HepG2 (cell line): ENCODE measurements around the gene SLC35F3. TPM values are rescaled to one million over a fixed set of nuclear protein-coding genes. Genes with fewer than 3 reads are reported as not detected.

Experiments used
- CEBPG ChIP-seq: IDR thresholded peaks from 2 replicates; pipeline ENCODE4 v1.6.1; 2016
- ESRRA ChIP-seq: sonication (generic); formaldehyde crosslinking; IDR thresholded peaks from 2 replicates; pipeline ENCODE4 v1.5.1; 2020; ENCODE audit warnings: mild to moderate bottlenecking, low read depth, missing genetic modification reagents
- PHF5A ChIP-seq: IDR thresholded peaks from one replicate; pipeline ENCODE4 v1.6.1; 2018; ENCODE audit warnings: low read depth, missing genetic modification reagents; ENCODE audit not compliant: unreplicated experiment
- SRF ChIP-seq: IDR thresholded peaks from 2 replicates; pipeline ENCODE4 v1.6.1; 2011; ENCODE audit warnings: mild to moderate bottlenecking, low read depth, low read length, moderate library complexity
- SSRP1 ChIP-seq: IDR thresholded peaks from 2 replicates; pipeline ENCODE4 v1.6.1; 2016; ENCODE audit warnings: control low read depth
- TAF15 ChIP-seq: fragments of 200-400 bp; formaldehyde crosslinking; IDR thresholded peaks from one replicate; pipeline ENCODE4 v1.6.1; 2018; ENCODE audit warnings: mild to moderate bottlenecking, low read depth, low read length; ENCODE audit not compliant: poor library complexity, severe bottlenecking
- ZKSCAN8 ChIP-seq: IDR thresholded peaks from 2 replicates; pipeline ENCODE4 v1.6.1; 2016; ENCODE audit warnings: borderline replicate concordance, missing genetic modification reagents, missing compliant biosample characterization
- ZMAT5 ChIP-seq: sonication (generic); formaldehyde crosslinking; IDR thresholded peaks from 2 replicates; pipeline ENCODE4 v1.5.0; 2020; ENCODE audit warnings: mild to moderate bottlenecking, low read depth, missing genetic modification reagents, borderline replicate concordance
- ZNF160 ChIP-seq: sonication (generic); formaldehyde crosslinking; IDR thresholded peaks from 2 replicates; pipeline ENCODE4 v1.8.0; 2022; ENCODE audit warnings: mild to moderate bottlenecking, inconsistent platforms, missing genetic modification reagents
- ZNF230 ChIP-seq: sonication (generic); formaldehyde crosslinking; IDR thresholded peaks from 2 replicates; pipeline ENCODE4 v1.4.0; 2020; ENCODE audit warnings: mild to moderate bottlenecking, missing genetic modification reagents
- ZNF292 ChIP-seq: sonication (generic); formaldehyde crosslinking; IDR thresholded peaks from 2 replicates; pipeline ENCODE4 v1.8.1; 2022; ENCODE audit warnings: mild to moderate bottlenecking, low read depth, missing genetic modification reagents, borderline replicate concordance
- polyA plus RNA-seq, 8 experiments: library from polyadenylated mRNA; depleted of rRNA in 3 of 8; stranded (reverse) in 7 of 8; unstranded in 1 of 8; fragments of >200 nt; fragmentation: Illumina TruSeq in 4 of 8; extraction: Trizol in 4 of 8; gene quantifications; 2 replicates each; pipeline versions ENCODE4 v1.2.1 to v1.2.3, GENCODE V29; 2011 to 2016; ENCODE audit warnings: low read depth in 4 of 8, missing spikeins in 1 of 8, mixed read lengths in 1 of 8; ENCODE audit not compliant: insufficient read depth in 1 of 8
- total RNA-seq, 5 experiments: library from RNA; depleted of rRNA; stranded (reverse); fragments of >200 nt; fragmentation: Illumina TruSeq; extraction: Trizol; gene quantifications; 2 replicates each; pipeline ENCODE4 v1.2.3, GENCODE V29; 2016; ENCODE audit warnings: low read depth in 1 of 5
- TF ChIP-seq, protein P1 (sequence below): sonication (generic); formaldehyde crosslinking; IDR thresholded peaks from 2 replicates; pipeline ENCODE4 v1.4.0; 2020; ENCODE audit warnings: missing genetic modification reagents, borderline replicate concordance
- TF ChIP-seq, protein P2 (sequence below): IDR thresholded peaks from 2 replicates; pipeline ENCODE4 v1.6.1; 2016; ENCODE audit warnings: low read depth, borderline replicate concordance
- TF ChIP-seq, protein P3 (sequence below): sonication (generic); formaldehyde crosslinking; conservative IDR thresholded peaks from 2 replicates; pipeline ENCODE4 v1.8.0; 2022; ENCODE audit warnings: missing genetic modification reagents
- TF ChIP-seq, protein P4 (sequence below): sonication (generic); formaldehyde crosslinking; IDR thresholded peaks from 2 replicates; pipeline ENCODE4 v1.8.0; 2023; ENCODE audit warnings: mild to moderate bottlenecking, missing genetic modification reagents

Gene SLC35F3
- total and polyA plus RNA-seq, 2 of the 13 experiments (the other 11 are each of a cell fraction or from before 2014, with no cell fraction given), result not detected

- TF ChIP-seq ZMAT5 (CRISPR knock-in tag), result no peak
- peak; percentile 59; the same call in 1 of the 2 replicates for TF ChIP-seq ZNF160 (CRISPR knock-in tag)
- peak; percentile 62 for TF ChIP-seq SRF
- no peak for TF ChIP-seq PHF5A (CRISPR knock-in tag)
- 0 out of 2 replicates have a peak, but pooled peaks have one; percentile 61 for TF ChIP-seq ZNF230
- peak; percentile 42; the same call in 1 of the 2 replicates for TF ChIP-seq CEBPG
- TF ChIP-seq ZNF292 (CRISPR knock-in tag), result peak; percentile 36; the same call in 1 of the 2 replicates
- no peak; the same call in 1 of the 2 replicates for TF ChIP-seq ESRRA (CRISPR knock-in tag)
- TF ChIP-seq, protein P1, sequence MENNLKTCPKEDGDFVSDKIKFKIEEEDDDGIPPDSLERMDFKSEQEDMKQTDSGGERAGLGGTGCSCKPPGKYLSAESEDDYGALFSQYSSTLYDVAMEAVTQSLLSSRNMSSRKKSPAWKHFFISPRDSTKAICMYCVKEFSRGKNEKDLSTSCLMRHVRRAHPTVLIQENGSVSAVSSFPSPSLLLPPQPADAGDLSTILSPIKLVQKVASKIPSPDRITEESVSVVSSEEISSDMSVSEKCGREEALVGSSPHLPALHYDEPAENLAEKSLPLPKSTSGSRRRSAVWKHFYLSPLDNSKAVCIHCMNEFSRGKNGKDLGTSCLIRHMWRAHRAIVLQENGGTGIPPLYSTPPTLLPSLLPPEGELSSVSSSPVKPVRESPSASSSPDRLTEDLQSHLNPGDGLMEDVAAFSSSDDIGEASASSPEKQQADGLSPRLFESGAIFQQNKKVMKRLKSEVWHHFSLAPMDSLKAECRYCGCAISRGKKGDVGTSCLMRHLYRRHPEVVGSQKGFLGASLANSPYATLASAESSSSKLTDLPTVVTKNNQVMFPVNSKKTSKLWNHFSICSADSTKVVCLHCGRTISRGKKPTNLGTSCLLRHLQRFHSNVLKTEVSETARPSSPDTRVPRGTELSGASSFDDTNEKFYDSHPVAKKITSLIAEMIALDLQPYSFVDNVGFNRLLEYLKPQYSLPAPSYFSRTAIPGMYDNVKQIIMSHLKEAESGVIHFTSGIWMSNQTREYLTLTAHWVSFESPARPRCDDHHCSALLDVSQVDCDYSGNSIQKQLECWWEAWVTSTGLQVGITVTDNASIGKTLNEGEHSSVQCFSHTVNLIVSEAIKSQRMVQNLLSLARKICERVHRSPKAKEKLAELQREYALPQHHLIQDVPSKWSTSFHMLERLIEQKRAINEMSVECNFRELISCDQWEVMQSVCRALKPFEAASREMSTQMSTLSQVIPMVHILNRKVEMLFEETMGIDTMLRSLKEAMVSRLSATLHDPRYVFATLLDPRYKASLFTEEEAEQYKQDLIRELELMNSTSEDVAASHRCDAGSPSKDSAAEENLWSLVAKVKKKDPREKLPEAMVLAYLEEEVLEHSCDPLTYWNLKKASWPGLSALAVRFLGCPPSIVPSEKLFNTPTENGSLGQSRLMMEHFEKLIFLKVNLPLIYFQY, result peak; percentile 98
- no peak for TF ChIP-seq TAF15
- TF ChIP-seq, protein P2, sequence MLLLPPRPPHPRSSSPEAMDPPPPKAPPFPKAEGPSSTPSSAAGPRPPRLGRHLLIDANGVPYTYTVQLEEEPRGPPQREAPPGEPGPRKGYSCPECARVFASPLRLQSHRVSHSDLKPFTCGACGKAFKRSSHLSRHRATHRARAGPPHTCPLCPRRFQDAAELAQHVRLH (CRISPR knock-in tag), result peak; percentile 37; the same call in 1 of the 2 replicates
- TF ChIP-seq, protein P3, sequence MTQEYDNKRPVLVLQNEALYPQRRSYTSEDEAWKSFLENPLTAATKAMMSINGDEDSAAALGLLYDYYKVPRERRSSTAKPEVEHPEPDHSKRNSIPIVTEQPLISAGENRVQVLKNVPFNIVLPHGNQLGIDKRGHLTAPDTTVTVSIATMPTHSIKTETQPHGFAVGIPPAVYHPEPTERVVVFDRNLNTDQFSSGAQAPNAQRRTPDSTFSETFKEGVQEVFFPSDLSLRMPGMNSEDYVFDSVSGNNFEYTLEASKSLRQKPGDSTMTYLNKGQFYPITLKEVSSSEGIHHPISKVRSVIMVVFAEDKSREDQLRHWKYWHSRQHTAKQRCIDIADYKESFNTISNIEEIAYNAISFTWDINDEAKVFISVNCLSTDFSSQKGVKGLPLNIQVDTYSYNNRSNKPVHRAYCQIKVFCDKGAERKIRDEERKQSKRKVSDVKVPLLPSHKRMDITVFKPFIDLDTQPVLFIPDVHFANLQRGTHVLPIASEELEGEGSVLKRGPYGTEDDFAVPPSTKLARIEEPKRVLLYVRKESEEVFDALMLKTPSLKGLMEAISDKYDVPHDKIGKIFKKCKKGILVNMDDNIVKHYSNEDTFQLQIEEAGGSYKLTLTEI (CRISPR knock-in tag), result no peak
- TF ChIP-seq SSRP1, result no peak
- TF ChIP-seq ZKSCAN8, result peak; percentile 24; the same call in 1 of the 2 replicates
- TF ChIP-seq, protein P4, sequence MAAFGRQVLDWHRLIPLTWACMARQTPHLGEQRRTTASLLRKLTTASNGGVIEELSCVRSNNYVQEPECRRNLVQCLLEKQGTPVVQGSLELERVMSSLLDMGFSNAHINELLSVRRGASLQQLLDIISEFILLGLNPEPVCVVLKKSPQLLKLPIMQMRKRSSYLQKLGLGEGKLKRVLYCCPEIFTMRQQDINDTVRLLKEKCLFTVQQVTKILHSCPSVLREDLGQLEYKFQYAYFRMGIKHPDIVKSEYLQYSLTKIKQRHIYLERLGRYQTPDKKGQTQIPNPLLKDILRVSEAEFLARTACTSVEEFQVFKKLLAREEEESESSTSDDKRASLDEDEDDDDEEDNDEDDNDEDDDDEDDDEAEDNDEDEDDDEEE (CRISPR knock-in tag), result no peak
Measured at GRCh38 chr1:234327577-234328164, 423.2 kb downstream of the SLC35F3 start (continued).
